Fibroblast of lung (primary cell): ENCODE results near the gene HHAT. TPM values are rescaled to one million over a fixed set of nuclear protein-coding genes. Genes with fewer than 3 reads are reported as not detected.

Source experiments
- DNase-seq, 2 donors: peaks; one replicate each; pipeline versions ENCODE4 v3.0.0 to v3.0.0-alpha.2; 2010; ENCODE audit warnings: low read depth in 2 of 2
- H2AFZ ChIP-seq: 2 replicates; pipeline ENCODE4 v1.5.1; 2012; ENCODE audit warnings: low read length, control low read depth, inconsistent platforms
- H3K27ac ChIP-seq: 2 replicates; pipeline ENCODE4 v1.5.1; 2011; ENCODE audit warnings: low read length, control low read depth; ENCODE audit not compliant: insufficient read depth
- H3K27me3 ChIP-seq: 2 replicates; pipeline ENCODE4 v1.5.1; 2011; ENCODE audit warnings: mild to moderate bottlenecking, low read length; ENCODE audit not compliant: control insufficient read depth, insufficient read depth
- H3K36me3 ChIP-seq: 2 replicates; pipeline ENCODE4 v1.5.1; 2011; ENCODE audit warnings: low read length; ENCODE audit not compliant: control insufficient read depth, insufficient read depth
- H3K4me1 ChIP-seq: 2 replicates; pipeline ENCODE4 v1.5.1; 2011; ENCODE audit warnings: low read length; ENCODE audit not compliant: control insufficient read depth, insufficient read depth; ENCODE audit errors: extremely low read depth
- H3K4me2 ChIP-seq: 2 replicates; pipeline ENCODE4 v1.5.1; 2011; ENCODE audit warnings: low read length, control low read depth; ENCODE audit not compliant: insufficient read depth; ENCODE audit errors: extremely low read depth
- H3K4me3 ChIP-seq, 4 experiments: fragments of 200-600 bp in 1 of 4; sonication (generic) in 1 of 4; replicated peaks in 1 of 4; 2 replicates each; pipeline ENCODE4 v1.5.1; 2011 to 2016; ENCODE audit warnings: low read length in 4 of 4, low read depth in 3 of 4, mild to moderate bottlenecking in 3 of 4, control low read depth in 2 of 4, inconsistent platforms in 1 of 4, mixed read lengths in 1 of 4; ENCODE audit not compliant: insufficient read depth in 1 of 4; ENCODE audit errors: control extremely low read depth in 1 of 4
- H3K79me2 ChIP-seq: 2 replicates; pipeline ENCODE4 v1.5.1; 2012; ENCODE audit warnings: mild to moderate bottlenecking, low read length, inconsistent platforms; ENCODE audit not compliant: control insufficient read depth, insufficient read depth
- H3K9ac ChIP-seq: 2 replicates; pipeline ENCODE4 v1.5.1; 2011; ENCODE audit warnings: mild to moderate bottlenecking, low read length, control low read depth; ENCODE audit not compliant: insufficient read depth
- H3K9me3 ChIP-seq: 2 replicates; pipeline ENCODE4 v1.5.1; 2012; ENCODE audit warnings: low read depth, low read length; ENCODE audit not compliant: control insufficient read depth, insufficient read depth
- H4K20me1 ChIP-seq: 2 replicates; pipeline ENCODE4 v1.5.1; 2011; ENCODE audit warnings: low read length; ENCODE audit not compliant: control insufficient read depth, insufficient read depth; ENCODE audit errors: extremely low read depth
- EZH2 ChIP-seq: IDR thresholded peaks from 2 replicates; pipeline ENCODE4 v1.5.1; 2012; ENCODE audit warnings: low read length, control low read depth, mild to moderate bottlenecking; ENCODE audit errors: missing control alignments
- polyA plus RNA-seq, 2 donors: library from polyadenylated mRNA; depleted of rRNA in 1 of 2; stranded (reverse) in 1 of 2; unstranded in 1 of 2; fragments of >200 nt; gene quantifications; 2 replicates each; pipeline ENCODE4 v1.2.1, GENCODE V29; 2011 to 2012; ENCODE audit warnings: missing spikeins in 1 of 2
- total RNA-seq: library from RNA; depleted of rRNA; stranded (reverse); fragments of >200 nt; gene quantifications from 2 replicates; pipeline ENCODE4 v1.2.1, GENCODE V29; 2014
- TF ChIP-seq, protein P1 (sequence below), 2 donors: IDR thresholded peaks in 1 of 2; conservative IDR thresholded peaks in 1 of 2; 1 replicate in 1 of 2; 2 replicates in 1 of 2; pipeline ENCODE4 v1.5.1; 2011 to 2012; ENCODE audit warnings: low read length in 2 of 2, control low read depth in 1 of 2, inconsistent platforms in 1 of 2, low read depth in 1 of 2, mild to moderate bottlenecking in 1 of 2

Gene HHAT
- total and polyA plus RNA-seq, 2 donors (not counting 1 experiment from before 2014, with no cell fraction given): 3.6 to 4.8 TPM

- Histone ChIP-seq H3K4me2 (no peak overlapping the region), H3K9ac (no peak overlapping the region), H3K9me3 (no peaks in the 10 kb centered on the region), H3K4me3 (no peak overlapping the region), H2AFZ (no peak overlapping the region), H4K20me1 (no peaks in the 10 kb centered on the region), H3K27me3 (no peaks in the 10 kb centered on the region), H3K27ac (no peak overlapping the region), H3K4me1 (no peaks in the 10 kb centered on the region), H3K79me2 (no peaks in the 10 kb centered on the region), H3K36me3 (no peaks in the 10 kb centered on the region)
- no peak for TF ChIP-seq EZH2
- TF ChIP-seq, protein P1, sequence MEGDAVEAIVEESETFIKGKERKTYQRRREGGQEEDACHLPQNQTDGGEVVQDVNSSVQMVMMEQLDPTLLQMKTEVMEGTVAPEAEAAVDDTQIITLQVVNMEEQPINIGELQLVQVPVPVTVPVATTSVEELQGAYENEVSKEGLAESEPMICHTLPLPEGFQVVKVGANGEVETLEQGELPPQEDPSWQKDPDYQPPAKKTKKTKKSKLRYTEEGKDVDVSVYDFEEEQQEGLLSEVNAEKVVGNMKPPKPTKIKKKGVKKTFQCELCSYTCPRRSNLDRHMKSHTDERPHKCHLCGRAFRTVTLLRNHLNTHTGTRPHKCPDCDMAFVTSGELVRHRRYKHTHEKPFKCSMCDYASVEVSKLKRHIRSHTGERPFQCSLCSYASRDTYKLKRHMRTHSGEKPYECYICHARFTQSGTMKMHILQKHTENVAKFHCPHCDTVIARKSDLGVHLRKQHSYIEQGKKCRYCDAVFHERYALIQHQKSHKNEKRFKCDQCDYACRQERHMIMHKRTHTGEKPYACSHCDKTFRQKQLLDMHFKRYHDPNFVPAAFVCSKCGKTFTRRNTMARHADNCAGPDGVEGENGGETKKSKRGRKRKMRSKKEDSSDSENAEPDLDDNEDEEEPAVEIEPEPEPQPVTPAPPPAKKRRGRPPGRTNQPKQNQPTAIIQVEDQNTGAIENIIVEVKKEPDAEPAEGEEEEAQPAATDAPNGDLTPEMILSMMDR (conservative IDR thresholded peaks at IDR 0.05 in 1 of 2, IDR thresholded peaks at IDR 0.05 in 1 of 2; ENCODE audit: low read depth in 1 of 2, low read length in 2 of 2): no peak
- DNase-seq: peak; percentile 4 to 94
Observed at GRCh38 chr1:210496063-210496462, 167.4 kb downstream of the HHAT start.

- no peak overlapping the region for H2AFZ ChIP-seq
- no peaks in the 10 kb centered on the region for H3K27me3 ChIP-seq
- H3K79me2 ChIP-seq: no peaks in the 10 kb centered on the region
- H3K9me3 ChIP-seq: no peaks in the 10 kb centered on the region
- no peak overlapping the region for H3K27ac ChIP-seq
- no peak overlapping the region for H3K4me2 ChIP-seq
- H3K9ac ChIP-seq: no peak overlapping the region
- H3K4me3 ChIP-seq: no peak overlapping the region
- no peaks in the 10 kb centered on the region for H3K4me1 ChIP-seq
- H3K36me3 ChIP-seq: no peaks in the 10 kb centered on the region
- peak in 1 of 2 donors; percentile 8 for DNase-seq
- TF ChIP-seq, protein P1 (conservative IDR thresholded peaks at IDR 0.05 in 1 of 2, IDR thresholded peaks at IDR 0.05 in 1 of 2; ENCODE audit: low read depth in 1 of 2, low read length in 2 of 2): no peak
- TF ChIP-seq EZH2: no peak
- no peaks in the 10 kb centered on the region for H4K20me1 ChIP-seq
Observed at GRCh38 chr1:210499956-210500355, 171.3 kb downstream of the HHAT start.

GRCh38 chr1:210500831-210501230 lies 172.1 kb downstream of the HHAT start:
- no peaks in the 10 kb centered on the region for H4K20me1 ChIP-seq
- no peaks in the 10 kb centered on the region for H3K4me1 ChIP-seq
- H3K27ac ChIP-seq: no peak overlapping the region
- H3K27me3 ChIP-seq: no peaks in the 10 kb centered on the region
- no peaks in the 10 kb centered on the region for H3K9me3 ChIP-seq
- no peak overlapping the region for H3K9ac ChIP-seq
- DNase-seq: no peak
- TF ChIP-seq, protein P1 (conservative IDR thresholded peaks at IDR 0.05 in 1 of 2, IDR thresholded peaks at IDR 0.05 in 1 of 2; ENCODE audit: low read depth in 1 of 2, low read length in 2 of 2): no peak
- TF ChIP-seq EZH2: no peak
- no peaks in the 10 kb centered on the region for H3K36me3 ChIP-seq
- H2AFZ ChIP-seq: no peak overlapping the region
- H3K4me3 ChIP-seq: no peak overlapping the region
- no peaks in the 10 kb centered on the region for H3K79me2 ChIP-seq
- no peak overlapping the region for H3K4me2 ChIP-seq
